Measurements from ENCODE around the gene SMYD3.
"Not testable (repeated sequence)": the region's sequence is repeated elsewhere in the genome, so short reads cannot be mapped to it uniquely, and the experiment has no call there.

Gene SMYD3

GRCh38 chr1:245968775-245969174 lies 538.3 kb downstream of the SMYD3 start:
- no peak for DNase-seq

DNA sequence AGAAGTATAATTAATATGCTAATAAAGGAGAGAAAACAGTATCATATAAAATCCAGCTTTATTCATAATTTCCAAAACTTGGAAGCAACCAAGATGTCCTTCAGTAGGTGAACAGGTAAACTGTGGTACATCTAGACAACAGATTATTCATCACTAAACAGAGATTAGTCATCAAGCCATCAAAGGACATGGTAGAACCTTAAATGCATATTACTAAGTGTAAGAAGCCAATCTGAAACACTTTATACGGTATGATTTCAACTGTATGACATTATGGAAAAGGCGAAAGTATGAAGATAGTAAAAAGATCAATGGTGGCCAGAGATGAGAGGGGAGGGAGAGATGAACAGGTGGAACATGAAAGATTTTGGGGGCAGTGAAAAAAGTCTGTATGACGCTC lies 541.7 kb downstream of the SMYD3 start:
- DNase-seq = no peak

DNA sequence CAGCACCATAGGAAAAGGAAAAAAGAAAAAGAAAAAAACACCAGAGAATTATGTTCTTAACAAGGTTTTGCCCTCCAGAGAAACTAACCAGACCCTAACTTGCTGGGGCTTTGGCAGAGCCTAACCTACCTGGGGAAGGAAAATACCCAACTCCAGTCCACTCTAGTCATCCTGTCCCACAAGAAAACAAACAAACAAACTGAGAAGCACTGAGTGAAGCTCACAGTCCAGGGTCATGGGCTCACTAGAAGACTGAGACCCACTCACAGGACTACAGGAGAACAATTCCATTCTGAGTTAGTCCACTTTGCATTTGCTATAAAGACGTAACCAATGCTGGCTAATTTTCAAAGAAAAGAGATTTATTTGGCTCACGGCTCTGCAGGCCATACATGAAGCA lies 543.4 kb downstream of the SMYD3 start:
- DNase-seq = no peak

GRCh38 chr1:245962453-245962852 lies 544.6 kb downstream of the SMYD3 start:
- DNase-seq = no peak

DNA sequence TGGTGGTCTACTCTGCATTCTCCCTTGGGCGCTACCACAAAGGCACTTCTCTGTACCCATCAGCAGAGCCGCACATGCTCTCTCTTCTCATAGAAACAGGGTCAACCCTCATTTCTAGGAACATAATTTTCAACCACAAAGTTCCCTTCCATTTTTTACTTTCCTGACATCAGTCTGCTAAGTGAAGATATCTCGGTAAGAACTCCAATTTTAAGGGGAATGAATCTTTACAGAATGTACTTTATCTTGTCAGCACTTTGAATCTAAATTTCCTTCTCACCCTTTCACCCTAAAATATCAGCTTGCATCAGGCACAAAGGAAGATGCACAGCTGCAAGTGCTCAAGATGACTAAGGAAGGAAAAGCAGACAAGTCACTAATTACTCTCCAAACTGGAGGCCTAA lies 545.9 kb downstream of the SMYD3 start:
- DNase-seq = no peak

GRCh38 chr1:245960171-245960570 lies 546.9 kb downstream of the SMYD3 start:
- DNase-seq = no peak

GRCh38 chr1:245958016-245958415 lies 549.1 kb downstream of the SMYD3 start:
- no peak for DNase-seq

GRCh38 chr1:245957427-245957826 lies 549.7 kb downstream of the SMYD3 start:
- no peak for DNase-seq

GRCh38 chr1:245956225-245956624 lies 550.9 kb downstream of the SMYD3 start:
- DNase-seq = no peak

DNA sequence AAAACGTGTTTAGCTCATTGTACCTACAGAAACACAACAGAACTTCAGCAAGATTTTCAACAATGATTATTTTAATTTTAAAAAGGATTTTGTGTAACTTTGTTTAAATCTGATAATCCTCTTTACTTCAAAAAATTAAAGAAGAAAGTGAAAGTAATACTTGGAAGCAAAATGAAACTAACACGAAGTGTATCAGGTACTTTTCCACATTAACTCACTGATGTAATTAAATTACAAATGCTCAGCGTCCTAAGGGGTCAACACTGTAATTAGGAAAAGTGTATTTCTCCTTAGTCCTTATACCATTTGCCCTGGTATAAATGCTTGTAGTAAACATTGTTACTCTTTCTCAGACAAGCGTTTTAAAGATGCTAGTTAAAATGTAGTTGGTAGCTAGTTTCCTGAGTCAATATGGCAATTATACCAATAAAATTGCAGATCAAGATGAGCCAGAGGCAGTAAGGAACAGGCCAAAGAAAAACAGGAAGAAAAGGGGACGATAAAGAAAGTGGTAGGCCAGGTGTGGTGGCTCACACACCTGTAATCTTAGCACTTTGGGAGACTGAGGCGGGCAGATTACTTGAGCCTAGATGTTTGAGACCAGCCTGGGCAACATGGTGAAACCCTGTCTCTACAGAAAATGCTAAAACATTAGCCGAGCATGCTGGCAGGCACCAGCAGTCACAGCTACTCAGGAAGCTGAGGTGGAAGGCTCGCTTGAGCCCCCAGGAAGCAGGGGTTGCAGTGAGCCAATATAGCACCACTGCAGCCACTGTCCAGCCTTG lies 553.0 kb downstream of the SMYD3 start:
- no peak for DNase-seq

- DNase-seq = no peak
Measured at GRCh38 chr1:245952383-245953026, 554.6 kb downstream of the SMYD3 start.

GRCh38 chr1:245948786-245949185 lies 558.3 kb downstream of the SMYD3 start:
- DNase-seq = no peak

DNA sequence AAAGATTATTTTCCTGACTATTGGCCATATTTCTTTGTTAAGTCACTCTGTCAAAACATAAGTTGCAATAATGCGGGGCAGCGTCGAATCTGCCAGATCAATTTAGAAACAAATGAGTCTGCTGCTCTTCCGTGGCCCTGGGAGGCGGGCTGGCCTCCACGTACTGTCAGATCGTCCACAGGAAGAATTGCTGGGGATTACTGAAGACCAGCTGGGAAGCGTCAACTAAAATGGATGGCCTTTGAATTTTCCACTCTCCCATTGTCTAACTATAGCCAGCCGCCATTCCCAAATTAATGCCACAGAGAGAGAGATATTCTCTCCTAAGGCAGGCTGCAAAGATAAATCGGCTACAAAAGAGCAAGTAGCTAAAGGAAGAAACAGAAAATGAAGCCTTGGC lies 560.2 kb downstream of the SMYD3 start:
- DNase-seq = no peak

DNA sequence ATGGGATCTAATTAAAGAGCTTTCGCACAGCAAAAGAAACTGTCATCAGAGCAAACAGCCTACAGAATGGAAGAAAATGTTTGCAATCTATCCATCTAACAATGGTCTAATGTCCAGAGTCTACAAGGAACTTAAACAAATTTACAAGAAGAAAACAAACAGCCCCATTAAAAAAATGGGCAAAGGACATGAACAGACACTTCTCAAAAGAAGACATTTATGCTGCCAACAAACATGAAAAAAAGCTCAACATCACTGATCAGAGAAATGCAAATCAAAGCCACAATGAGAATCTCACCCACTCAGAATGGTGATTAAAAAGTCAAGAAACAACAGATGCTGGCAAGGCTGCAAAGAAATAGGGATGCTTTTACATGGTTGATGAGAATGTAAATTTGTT lies 561.9 kb downstream of the SMYD3 start:
- DNase-seq = not testable (repeated sequence)

GRCh38 chr1:245942856-245943255 lies 564.2 kb downstream of the SMYD3 start:
- no peak for DNase-seq

- not testable (repeated sequence) for DNase-seq
Measured at GRCh38 chr1:245941771-245942170, 565.3 kb downstream of the SMYD3 start.

GRCh38 chr1:245939756-245940345 lies 567.2 kb downstream of the SMYD3 start:
- DNase-seq = no peak

DNA sequence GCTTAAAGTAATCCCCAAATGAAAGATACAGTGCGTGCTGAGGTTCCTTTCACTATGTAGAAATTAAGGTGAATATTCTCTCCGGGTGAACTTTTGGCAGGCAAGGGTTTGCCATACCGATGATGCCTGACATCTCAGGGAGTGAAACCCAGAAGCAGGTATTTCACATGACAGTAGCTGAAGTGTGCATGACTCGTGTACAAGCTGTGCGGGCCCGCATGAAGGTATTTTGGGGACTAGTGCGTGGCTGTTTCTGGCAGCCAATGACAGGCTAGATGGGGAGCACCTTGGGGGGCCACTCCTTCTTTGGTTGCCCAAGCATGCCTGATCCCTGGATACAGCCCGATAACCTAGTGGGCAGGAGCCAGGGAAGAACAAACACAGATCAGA lies 569.0 kb downstream of the SMYD3 start:
- DNase-seq = no peak

DNA sequence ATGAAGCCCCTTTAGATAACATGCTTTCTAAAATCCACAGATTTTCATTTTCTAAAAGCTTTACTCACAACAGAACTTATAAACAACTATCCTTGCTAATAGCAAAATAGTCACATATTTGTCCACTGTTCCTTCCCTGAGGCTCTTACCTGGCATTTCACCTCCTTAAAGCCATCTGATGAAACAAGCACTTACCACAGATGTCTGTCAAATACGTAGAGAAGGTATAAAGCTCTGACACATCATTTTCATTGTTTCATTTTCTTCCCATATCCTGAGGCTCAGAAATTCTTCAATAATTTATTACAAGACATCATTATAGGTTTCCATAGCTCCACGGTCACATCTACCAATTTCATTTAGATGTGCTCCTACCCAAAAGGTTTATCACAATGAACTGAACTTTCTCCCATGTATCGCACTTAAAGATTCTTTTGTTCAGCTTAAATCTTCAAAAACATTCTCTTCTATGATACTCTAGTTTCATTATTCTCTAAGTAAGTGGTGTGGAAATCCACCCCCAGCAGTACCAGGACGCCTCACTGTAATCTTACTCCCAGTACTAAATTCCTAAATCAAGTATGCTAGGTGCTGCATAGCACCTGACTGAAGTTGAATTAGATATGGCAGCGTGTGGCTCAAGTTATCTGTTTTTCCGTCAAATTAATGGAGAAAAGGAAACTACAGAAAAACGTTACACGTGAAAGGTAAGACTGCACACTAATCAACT lies 569.6 kb downstream of the SMYD3 start:
- no peak for DNase-seq

DNA sequence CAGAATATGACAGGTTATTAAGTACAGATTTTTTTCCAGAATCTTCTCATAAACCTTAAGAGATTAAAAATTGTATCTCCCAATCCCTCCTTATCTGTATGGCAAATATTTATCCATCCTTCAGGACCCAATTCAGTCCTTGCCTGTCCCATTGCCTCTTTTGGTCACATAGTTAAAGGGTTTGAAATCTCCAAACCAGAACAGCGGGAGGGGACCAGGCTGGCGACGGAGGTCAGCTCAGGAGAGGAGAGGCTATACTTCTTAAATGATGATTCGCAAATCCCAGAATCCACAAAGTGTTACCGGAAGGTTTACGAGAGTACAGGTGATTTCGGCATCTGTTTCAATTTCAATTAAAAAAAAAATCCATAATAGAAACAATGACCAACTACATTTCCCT lies 572.7 kb downstream of the SMYD3 start:
- no peak for DNase-seq

- no peak for DNase-seq
Measured at GRCh38 chr1:245933431-245934045, 573.5 kb downstream of the SMYD3 start.

GRCh38 chr1:245932302-245932972 lies 574.6 kb downstream of the SMYD3 start:
- DNase-seq = no peak

DNA sequence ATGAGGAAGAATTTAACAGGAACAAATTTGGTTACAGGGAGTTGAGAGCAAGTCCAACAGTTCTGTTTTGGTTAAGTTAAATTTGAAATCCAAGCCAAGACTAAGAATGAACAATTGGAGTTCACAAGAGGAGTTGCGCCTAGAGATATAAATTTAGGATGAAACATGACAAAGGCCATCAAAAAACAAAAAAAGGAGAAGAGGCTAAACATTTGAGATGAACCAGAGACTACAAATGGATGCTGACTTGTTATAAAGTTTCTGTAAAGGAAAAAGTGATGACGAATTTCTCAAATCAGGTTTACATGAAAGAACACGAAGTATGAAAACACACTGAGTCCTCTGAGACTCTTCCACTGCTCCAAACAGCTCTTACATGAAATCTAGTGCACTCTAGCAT lies 575.6 kb downstream of the SMYD3 start:
- DNase-seq = no peak

Measured in NCI-H187 (cell line).